B cell (primary cell): ENCODE results near the gene RER1.

ENCODE experiments used
- CTCF ChIP-seq: fragments of 200-600 bp; IDR thresholded peaks from one replicate; pipeline ENCODE4 v1.8.0; 2022; ENCODE audit warnings: antibody characterized with exemption, mild to moderate bottlenecking
- EZH2 ChIP-seq: IDR thresholded peaks from 2 replicates; pipeline ENCODE4 v1.6.1; 2012; ENCODE audit warnings: borderline replicate concordance, low read depth, mild to moderate bottlenecking, moderate library complexity, low read length; ENCODE audit not compliant: insufficient read depth, poor library complexity, severe bottlenecking

- TF ChIP-seq CTCF = no peak
- TF ChIP-seq EZH2 = no peak
These were observed 23.7 kb downstream of the RER1 start for GRCh38 chr1:2415337-2415736.
